Panc1 (cell line): Measurements from ENCODE around the gene SLC9A4.

ENCODE experiments used
- POLR2AphosphoS5 ChIP-seq: IDR thresholded peaks from 2 replicates; pipeline ENCODE4 v1.6.1; 2012; ENCODE audit warnings: mild to moderate bottlenecking, low read depth, low read length, moderate library complexity
- SIN3A ChIP-seq: IDR thresholded peaks from 2 replicates; pipeline ENCODE4 v1.6.1; 2012; ENCODE audit warnings: low read depth, mild to moderate bottlenecking, low read length, moderate library complexity, borderline replicate concordance; ENCODE audit not compliant: insufficient read depth
- TCF7L2 ChIP-seq: IDR thresholded peaks from 2 replicates; pipeline ENCODE4 v1.6.1; 2011; ENCODE audit warnings: mild to moderate bottlenecking, low read depth, low read length, inconsistent platforms
- TF ChIP-seq, protein P1 (sequence below): fragments of 450-650 bp; IDR thresholded peaks from 2 replicates; pipeline ENCODE4 v1.5.1; 2017; ENCODE audit warnings: mild to moderate bottlenecking
- TF ChIP-seq, protein P2 (sequence below), 2 experiments: IDR thresholded peaks; 2 replicates each; pipeline ENCODE4 v1.6.1; 2011 to 2012; ENCODE audit warnings: low read depth in 2 of 2, control low read depth in 1 of 2, low read length in 1 of 2, mild to moderate bottlenecking in 1 of 2, moderate library complexity in 1 of 2; ENCODE audit not compliant: insufficient read depth in 1 of 2

DNA sequence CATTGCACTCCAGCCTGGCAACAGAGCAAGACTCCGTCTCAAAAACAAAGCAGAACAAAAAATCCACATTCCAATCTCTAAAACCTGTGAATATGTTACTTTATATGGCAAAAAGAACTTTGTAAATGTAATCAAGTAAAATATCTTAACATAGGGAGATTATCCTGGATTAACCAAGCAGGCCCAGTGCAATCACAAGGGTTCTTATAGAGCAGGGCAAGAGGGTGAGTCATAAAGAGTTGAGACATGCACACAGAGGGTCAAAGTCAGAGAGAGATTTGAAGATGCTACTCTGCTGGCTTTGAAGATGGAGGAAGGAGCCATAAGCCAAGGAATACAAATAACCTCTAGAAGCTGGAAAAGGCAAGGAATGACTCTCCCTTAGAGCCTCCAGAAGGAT is 85.4 kb downstream of the SLC9A4 start:
- TF ChIP-seq, protein P1, sequence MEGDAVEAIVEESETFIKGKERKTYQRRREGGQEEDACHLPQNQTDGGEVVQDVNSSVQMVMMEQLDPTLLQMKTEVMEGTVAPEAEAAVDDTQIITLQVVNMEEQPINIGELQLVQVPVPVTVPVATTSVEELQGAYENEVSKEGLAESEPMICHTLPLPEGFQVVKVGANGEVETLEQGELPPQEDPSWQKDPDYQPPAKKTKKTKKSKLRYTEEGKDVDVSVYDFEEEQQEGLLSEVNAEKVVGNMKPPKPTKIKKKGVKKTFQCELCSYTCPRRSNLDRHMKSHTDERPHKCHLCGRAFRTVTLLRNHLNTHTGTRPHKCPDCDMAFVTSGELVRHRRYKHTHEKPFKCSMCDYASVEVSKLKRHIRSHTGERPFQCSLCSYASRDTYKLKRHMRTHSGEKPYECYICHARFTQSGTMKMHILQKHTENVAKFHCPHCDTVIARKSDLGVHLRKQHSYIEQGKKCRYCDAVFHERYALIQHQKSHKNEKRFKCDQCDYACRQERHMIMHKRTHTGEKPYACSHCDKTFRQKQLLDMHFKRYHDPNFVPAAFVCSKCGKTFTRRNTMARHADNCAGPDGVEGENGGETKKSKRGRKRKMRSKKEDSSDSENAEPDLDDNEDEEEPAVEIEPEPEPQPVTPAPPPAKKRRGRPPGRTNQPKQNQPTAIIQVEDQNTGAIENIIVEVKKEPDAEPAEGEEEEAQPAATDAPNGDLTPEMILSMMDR, result no peak
- no peak for TF ChIP-seq TCF7L2
- no peak for TF ChIP-seq POLR2AphosphoS5
- TF ChIP-seq, protein P2, sequence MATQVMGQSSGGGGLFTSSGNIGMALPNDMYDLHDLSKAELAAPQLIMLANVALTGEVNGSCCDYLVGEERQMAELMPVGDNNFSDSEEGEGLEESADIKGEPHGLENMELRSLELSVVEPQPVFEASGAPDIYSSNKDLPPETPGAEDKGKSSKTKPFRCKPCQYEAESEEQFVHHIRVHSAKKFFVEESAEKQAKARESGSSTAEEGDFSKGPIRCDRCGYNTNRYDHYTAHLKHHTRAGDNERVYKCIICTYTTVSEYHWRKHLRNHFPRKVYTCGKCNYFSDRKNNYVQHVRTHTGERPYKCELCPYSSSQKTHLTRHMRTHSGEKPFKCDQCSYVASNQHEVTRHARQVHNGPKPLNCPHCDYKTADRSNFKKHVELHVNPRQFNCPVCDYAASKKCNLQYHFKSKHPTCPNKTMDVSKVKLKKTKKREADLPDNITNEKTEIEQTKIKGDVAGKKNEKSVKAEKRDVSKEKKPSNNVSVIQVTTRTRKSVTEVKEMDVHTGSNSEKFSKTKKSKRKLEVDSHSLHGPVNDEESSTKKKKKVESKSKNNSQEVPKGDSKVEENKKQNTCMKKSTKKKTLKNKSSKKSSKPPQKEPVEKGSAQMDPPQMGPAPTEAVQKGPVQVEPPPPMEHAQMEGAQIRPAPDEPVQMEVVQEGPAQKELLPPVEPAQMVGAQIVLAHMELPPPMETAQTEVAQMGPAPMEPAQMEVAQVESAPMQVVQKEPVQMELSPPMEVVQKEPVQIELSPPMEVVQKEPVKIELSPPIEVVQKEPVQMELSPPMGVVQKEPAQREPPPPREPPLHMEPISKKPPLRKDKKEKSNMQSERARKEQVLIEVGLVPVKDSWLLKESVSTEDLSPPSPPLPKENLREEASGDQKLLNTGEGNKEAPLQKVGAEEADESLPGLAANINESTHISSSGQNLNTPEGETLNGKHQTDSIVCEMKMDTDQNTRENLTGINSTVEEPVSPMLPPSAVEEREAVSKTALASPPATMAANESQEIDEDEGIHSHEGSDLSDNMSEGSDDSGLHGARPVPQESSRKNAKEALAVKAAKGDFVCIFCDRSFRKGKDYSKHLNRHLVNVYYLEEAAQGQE (IDR thresholded peaks at IDR 0.05; ENCODE audit: insufficient read depth in 1 of 2, low read depth in 2 of 2, low read length in 1 of 2), result no peak
- TF ChIP-seq SIN3A, result no peak
